Fibroblast of lung (primary cell): ENCODE results near the gene F8A1.

ENCODE experiments used
- EZH2 ChIP-seq: IDR thresholded peaks from 2 replicates; pipeline ENCODE4 v1.5.1; 2012; ENCODE audit warnings: low read length, control low read depth, mild to moderate bottlenecking; ENCODE audit errors: missing control alignments
- TF ChIP-seq, protein P1 (sequence below), 2 donors: IDR thresholded peaks in 1 of 2; conservative IDR thresholded peaks in 1 of 2; 1 replicate in 1 of 2; 2 replicates in 1 of 2; pipeline ENCODE4 v1.5.1; 2011 to 2012; ENCODE audit warnings: low read length in 2 of 2, control low read depth in 1 of 2, inconsistent platforms in 1 of 2, low read depth in 1 of 2, mild to moderate bottlenecking in 1 of 2

DNA sequence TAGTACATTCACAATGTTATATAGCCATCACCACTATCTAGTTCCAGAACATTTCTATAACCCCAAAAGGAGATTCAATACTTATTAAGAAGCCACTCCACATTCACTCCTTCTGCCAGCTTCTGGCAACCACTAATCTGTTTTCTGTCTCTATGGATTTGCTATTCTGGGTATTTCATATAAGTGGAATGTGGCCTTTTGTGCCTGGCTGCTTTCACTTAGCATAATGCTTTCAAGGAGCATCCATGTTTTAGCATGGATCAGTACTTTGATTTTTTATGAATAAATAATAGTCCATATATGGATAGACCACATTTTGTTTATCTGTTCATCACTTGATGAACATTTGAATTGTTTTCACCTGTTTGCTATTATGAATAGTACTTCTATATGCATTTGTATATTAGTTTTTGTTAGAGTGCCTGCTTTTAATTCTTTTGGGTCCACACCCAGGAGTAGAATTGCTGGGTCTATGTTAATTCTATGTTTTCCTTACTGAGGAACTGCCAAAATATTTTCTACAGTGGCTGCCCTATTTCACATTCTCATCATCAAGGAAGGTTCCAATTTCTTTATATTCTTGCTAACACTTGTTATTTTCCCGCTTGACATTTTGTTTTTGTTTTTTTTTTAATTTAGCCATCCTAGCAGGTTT, 35.1 kb upstream of the F8A1 start:
- TF ChIP-seq, protein P1, sequence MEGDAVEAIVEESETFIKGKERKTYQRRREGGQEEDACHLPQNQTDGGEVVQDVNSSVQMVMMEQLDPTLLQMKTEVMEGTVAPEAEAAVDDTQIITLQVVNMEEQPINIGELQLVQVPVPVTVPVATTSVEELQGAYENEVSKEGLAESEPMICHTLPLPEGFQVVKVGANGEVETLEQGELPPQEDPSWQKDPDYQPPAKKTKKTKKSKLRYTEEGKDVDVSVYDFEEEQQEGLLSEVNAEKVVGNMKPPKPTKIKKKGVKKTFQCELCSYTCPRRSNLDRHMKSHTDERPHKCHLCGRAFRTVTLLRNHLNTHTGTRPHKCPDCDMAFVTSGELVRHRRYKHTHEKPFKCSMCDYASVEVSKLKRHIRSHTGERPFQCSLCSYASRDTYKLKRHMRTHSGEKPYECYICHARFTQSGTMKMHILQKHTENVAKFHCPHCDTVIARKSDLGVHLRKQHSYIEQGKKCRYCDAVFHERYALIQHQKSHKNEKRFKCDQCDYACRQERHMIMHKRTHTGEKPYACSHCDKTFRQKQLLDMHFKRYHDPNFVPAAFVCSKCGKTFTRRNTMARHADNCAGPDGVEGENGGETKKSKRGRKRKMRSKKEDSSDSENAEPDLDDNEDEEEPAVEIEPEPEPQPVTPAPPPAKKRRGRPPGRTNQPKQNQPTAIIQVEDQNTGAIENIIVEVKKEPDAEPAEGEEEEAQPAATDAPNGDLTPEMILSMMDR (conservative IDR thresholded peaks at IDR 0.05 in 1 of 2, IDR thresholded peaks at IDR 0.05 in 1 of 2; ENCODE audit: low read depth in 1 of 2, low read length in 2 of 2) = no peak
- TF ChIP-seq EZH2 = no peak
